Vagina (tissue), 2 donors: ENCODE results near the gene ZDHHC17.

Experiments
- CTCF ChIP-seq, 3 experiments: fragments of 450-650 bp in 2 of 3; fragments of 200-600 bp in 1 of 3; sonication (generic) in 1 of 3; IDR thresholded peaks; one replicate each; pipeline ENCODE4 v1.5.1; 2017 to 2019; ENCODE audit warnings: antibody characterized with exemption in 3 of 3, mild to moderate bottlenecking in 2 of 3, moderate library complexity in 2 of 3
- POLR2A ChIP-seq, 2 donors: fragments of 450-650 bp; IDR thresholded peaks; one replicate each; pipeline ENCODE4 v1.6.1; 2017; ENCODE audit warnings: antibody characterized with exemption in 2 of 2, mild to moderate bottlenecking in 2 of 2, moderate library complexity in 2 of 2

DNA sequence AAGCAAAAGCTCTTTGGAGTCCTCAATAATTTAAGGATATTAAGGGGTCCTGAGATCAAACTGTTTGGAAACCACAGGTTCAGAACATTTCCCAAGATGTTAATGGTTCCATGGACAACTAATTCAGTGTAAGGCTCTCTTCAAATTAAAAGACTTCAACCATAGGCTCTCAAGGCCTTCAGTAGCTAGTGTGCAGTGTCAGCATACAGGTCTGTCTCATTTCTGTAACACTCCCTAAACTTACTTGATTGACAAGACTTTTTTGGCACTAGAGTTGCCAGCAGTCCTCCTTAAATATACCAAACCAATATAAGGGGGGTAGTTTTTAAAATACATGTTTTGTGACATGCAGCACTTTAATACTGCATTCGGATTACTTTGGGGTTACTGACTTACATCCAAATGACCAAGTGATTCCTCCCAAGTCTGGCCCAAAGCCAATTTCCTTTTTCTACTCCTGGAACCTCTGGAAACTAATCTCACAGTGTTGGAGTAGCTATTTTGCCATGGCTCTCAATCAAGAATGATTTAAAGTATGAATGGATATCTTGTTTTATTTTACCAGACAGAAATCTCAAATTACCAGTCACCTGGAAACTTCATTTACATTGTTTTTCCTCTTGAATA lies 92.2 kb downstream of the ZDHHC17 start:
- TF ChIP-seq POLR2A (IDR thresholded peaks at IDR 0.05): no peak
- TF ChIP-seq CTCF (IDR thresholded peaks at IDR 0.05): no peak
